SKM-1 (cell line): ENCODE results near the gene PPP1R27.
A peak's percentile ranks its signal among the peaks of the same experiment; 100 is the strongest.

Experiments
- DNase-seq: peaks from one replicate; lab custom pipeline; 2025; ENCODE audit not compliant: unreplicated experiment; lab: John Stamatoyannopoulos, UW

Gene PPP1R27

GRCh38 chr17:81863123-81863675, 28.3 kb upstream of the PPP1R27 start:
- DNase-seq = no peak

GRCh38 chr17:81860756-81861568, 26.1 kb upstream of the PPP1R27 start:
- DNase-seq = peak; percentile 99

- no peak for DNase-seq
Measured at GRCh38 chr17:81859906-81860755, 25.3 kb upstream of the PPP1R27 start, which contains the start of gene P4HB. Gene P4HB (minus strand): TSS chr17:81860535. CDS start chr17:81860471, 64 bp downstream.

- no peak for DNase-seq
Measured at GRCh38 chr17:81858967-81859905, 24.4 kb upstream of the PPP1R27 start.

GRCh38 chr17:81858170-81858966, 23.5 kb upstream of the PPP1R27 start:
- no peak for DNase-seq

- no peak for DNase-seq
Measured at GRCh38 chr17:81854974-81855774, 20.3 kb upstream of the PPP1R27 start.

GRCh38 chr17:81852237-81852636, 17.4 kb upstream of the PPP1R27 start:
- DNase-seq = no peak

- no peak for DNase-seq
Measured at GRCh38 chr17:81851423-81851822, 16.6 kb upstream of the PPP1R27 start.

GRCh38 chr17:81849457-81849856, 14.6 kb upstream of the PPP1R27 start:
- DNase-seq = no peak

GRCh38 chr17:81846743-81847689, 12.2 kb upstream of the PPP1R27 start:
- DNase-seq = no peak

- no peak for DNase-seq
Measured at GRCh38 chr17:81845881-81846742, 11.3 kb upstream of the PPP1R27 start.

GRCh38 chr17:81845361-81845760, 10.5 kb upstream of the PPP1R27 start:
- no peak for DNase-seq

GRCh38 chr17:81844887-81845286, 10.0 kb upstream of the PPP1R27 start:
- DNase-seq = no peak

GRCh38 chr17:81844327-81844851, 9.5 kb upstream of the PPP1R27 start:
- DNase-seq = no peak

- no peak for DNase-seq
Measured at GRCh38 chr17:81843713-81844326, 9.0 kb upstream of the PPP1R27 start.
